ENCODE data around the gene TRPM3. TPM values are rescaled to one million over a fixed set of nuclear protein-coding genes. Genes with fewer than 3 reads are reported as not detected.

TRPM3 gene
- total and polyA plus RNA-seq, 4 experiments from 2014 or later = not detected

DNA sequence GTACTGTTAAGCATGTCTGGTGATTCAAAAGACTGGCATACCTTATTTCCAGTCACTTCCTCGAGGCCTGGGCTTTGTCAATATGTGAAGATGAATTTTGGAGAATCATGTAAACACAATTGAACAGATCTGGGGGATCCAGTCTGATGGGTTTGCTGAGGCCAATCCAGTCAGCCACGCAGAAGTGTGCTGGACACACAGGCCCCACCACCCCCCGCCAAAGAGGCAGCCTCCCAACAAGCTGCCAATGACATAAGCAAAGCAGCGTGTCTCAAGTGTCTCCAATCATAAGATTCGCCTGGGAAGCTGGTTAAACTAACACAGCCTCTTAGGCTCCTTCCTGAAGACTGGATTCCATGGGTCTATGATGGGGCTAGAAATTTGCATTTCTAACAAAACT, 514.1 kb downstream of the TRPM3 start:
- Histone ChIP-seq H3K4me3 (ENCODE audit: low read length in 2 of 2) (no peak overlapping the region), H3K27me3 (ENCODE audit: insufficient read depth, low read length) (no peaks in the 10 kb centered on the region), H3K9me3 (ENCODE audit: control insufficient read depth in 1 of 2, low read length in 2 of 2) (no peaks in the 10 kb centered on the region), H3K36me3 (ENCODE audit: insufficient read depth, low read length) (no peaks in the 10 kb centered on the region), H3K4me1 (ENCODE audit: insufficient read depth, low read length) (no peaks in the 10 kb centered on the region), H3K27ac (ENCODE audit: low read depth, low read length) (no peak overlapping the region)
- Mint-ChIP-seq H3K36me3 (no peaks in the 10 kb centered on the region), H3K9me3 (no peaks in the 10 kb centered on the region), H3K27me3 (peaks cover 0 to 1% of the 10 kb centered on the region in 2 donors), H3K4me3 (no peak overlapping the region), H3K4me1 (no peaks in the 10 kb centered on the region), H3K27ac (no peak overlapping the region)
- ChIA-PET POLR2A (ENCODE audit: partially characterized antibody) (no interaction called here), CTCF (ENCODE audit: partially characterized antibody) (interaction anchor here (1.5 kb wide), 1 partner anchor 217 kb away, joined by 4 read pairs; no protein-coding TSS in a partner anchor)
- DNase-seq = no peak
- intact Hi-C loops (cut with micrococcal nuclease) = loop anchor here (10.0 kb wide), 1 partner anchor 343 kb away; no protein-coding TSS in a partner anchor

DNA sequence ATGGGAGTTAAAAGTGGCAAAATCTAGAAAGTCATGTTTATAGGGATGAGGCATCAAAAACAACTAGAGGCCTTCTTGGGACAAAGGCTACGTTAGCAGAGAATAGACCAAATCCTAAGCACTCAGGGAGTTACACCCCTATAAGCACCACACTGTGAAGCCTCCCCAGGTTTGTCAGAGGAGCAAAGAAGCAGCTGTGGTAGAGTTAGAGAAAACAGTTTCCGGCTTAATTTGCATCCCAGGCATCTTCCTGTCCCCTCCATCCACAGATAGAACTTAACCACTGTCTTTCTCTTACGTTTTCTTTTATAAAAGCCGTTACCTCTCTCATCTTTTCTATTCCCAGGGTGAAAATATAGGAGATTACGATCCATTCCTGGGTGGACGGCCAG, 518.4 kb downstream of the TRPM3 start:
- H3K36me3 Mint-ChIP-seq = no peaks in the 10 kb centered on the region
- POLR2A ChIA-PET (ENCODE audit: partially characterized antibody) = interaction anchor here (0.7 to 1.5 kb wide), 7 partner anchors 118 to 262 kb away, joined by 3 to 10 read pairs (median 6); no protein-coding TSS in a partner anchor
- no peak overlapping the region for H3K4me3 Mint-ChIP-seq
- peak overlapping the region in 1 of 7 donors; percentile 66 for H3K27ac Mint-ChIP-seq
- no peak for DNase-seq
- H3K27me3 Mint-ChIP-seq = peaks cover 0 to 1% of the 10 kb centered on the region in 2 donors
- no peaks in the 10 kb centered on the region for H3K9me3 Mint-ChIP-seq
- no peaks in the 10 kb centered on the region for H3K27me3 ChIP-seq (ENCODE audit: insufficient read depth, low read length)
- no peaks in the 10 kb centered on the region for H3K4me1 Mint-ChIP-seq
- no peak overlapping the region for H3K27ac ChIP-seq (ENCODE audit: low read depth, low read length)
- no peaks in the 10 kb centered on the region for H3K9me3 ChIP-seq (ENCODE audit: control insufficient read depth in 1 of 2, low read length in 2 of 2)
- intact Hi-C loops (cut with micrococcal nuclease) = loop anchor here (2.0 to 10.0 kb wide), 3 partner anchors 192 to 1181 kb away; no protein-coding TSS in a partner anchor
- CTCF ChIA-PET (ENCODE audit: partially characterized antibody) = interaction anchor here (0.6 to 5.7 kb wide), 59 partner anchors 9 to 1180 kb away, joined by 3 to 95 read pairs (median 4); no protein-coding TSS in a partner anchor
- no peaks in the 10 kb centered on the region for H3K36me3 ChIP-seq (ENCODE audit: insufficient read depth, low read length)
- H3K4me1 ChIP-seq (ENCODE audit: insufficient read depth, low read length) = no peaks in the 10 kb centered on the region
- H3K4me3 ChIP-seq (ENCODE audit: low read length in 2 of 2) = no peak overlapping the region

DNA sequence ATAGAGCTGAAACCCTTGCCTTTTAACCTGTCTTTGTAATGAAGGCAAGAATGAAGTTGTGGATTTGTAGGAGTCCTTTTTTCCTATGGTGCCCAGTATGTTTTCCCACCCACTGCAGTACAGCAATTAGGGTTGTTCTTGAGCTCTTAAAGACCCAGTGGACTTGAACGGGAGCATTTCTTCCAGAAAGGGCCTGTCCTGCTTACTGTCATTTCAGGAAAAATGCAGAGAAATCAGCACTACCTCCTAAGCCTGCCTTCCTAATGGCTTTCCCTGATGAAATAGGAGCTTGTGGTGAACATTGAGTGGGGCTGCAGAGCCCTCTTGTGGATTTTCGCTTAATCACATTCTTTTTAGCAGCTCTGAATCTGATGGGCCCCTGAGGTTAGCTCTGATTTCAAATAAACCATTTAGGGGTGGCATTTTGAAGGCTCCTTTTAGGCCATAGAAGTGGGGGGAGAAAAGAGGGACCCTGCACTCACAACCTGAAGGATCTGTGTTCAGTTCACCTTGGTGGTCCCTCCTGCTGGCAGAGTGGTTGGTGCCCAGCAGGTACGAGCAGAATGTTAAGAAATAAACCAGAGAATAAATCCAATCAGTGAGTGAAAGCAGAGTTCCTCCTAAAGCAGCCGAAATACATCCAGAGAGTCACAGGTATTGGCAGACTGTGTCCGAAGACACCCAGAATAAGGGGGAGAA, 519.0 kb downstream of the TRPM3 start:
- ChIA-PET POLR2A (ENCODE audit: partially characterized antibody) (interaction anchor here (0.7 to 1.5 kb wide), 8 partner anchors 118 to 262 kb away, joined by 3 to 10 read pairs (median 6); partner anchors contain the start of gene KLF9), CTCF (ENCODE audit: partially characterized antibody) (interaction anchor here (0.6 to 5.7 kb wide), 66 partner anchors 9 to 1180 kb away, joined by 3 to 95 read pairs (median 4); no protein-coding TSS in a partner anchor)
- Mint-ChIP-seq H3K9me3 (no peaks in the 10 kb centered on the region), H3K27me3 (peaks cover 0 to 1% of the 10 kb centered on the region in 2 donors), H3K4me3 (no peak overlapping the region), H3K4me1 (no peaks in the 10 kb centered on the region), H3K27ac (peak overlapping the region in 1 of 7 donors; percentile 49), H3K36me3 (no peaks in the 10 kb centered on the region)
- Histone ChIP-seq H3K27ac (ENCODE audit: low read depth, low read length) (no peak overlapping the region), H3K36me3 (ENCODE audit: insufficient read depth, low read length) (no peaks in the 10 kb centered on the region), H3K4me3 (ENCODE audit: low read length in 2 of 2) (no peak overlapping the region), H3K4me1 (ENCODE audit: insufficient read depth, low read length) (no peaks in the 10 kb centered on the region), H3K9me3 (ENCODE audit: control insufficient read depth in 1 of 2, low read length in 2 of 2) (no peaks in the 10 kb centered on the region), H3K27me3 (ENCODE audit: insufficient read depth, low read length) (no peaks in the 10 kb centered on the region)
- peak in 4 of 5 donors; percentile 43 to 60 (median 47) for DNase-seq
- intact Hi-C loops (cut with micrococcal nuclease) = loop anchor here (1.0 to 10.0 kb wide), 7 partner anchors 118 to 1180 kb away; no protein-coding TSS in a partner anchor

DNA sequence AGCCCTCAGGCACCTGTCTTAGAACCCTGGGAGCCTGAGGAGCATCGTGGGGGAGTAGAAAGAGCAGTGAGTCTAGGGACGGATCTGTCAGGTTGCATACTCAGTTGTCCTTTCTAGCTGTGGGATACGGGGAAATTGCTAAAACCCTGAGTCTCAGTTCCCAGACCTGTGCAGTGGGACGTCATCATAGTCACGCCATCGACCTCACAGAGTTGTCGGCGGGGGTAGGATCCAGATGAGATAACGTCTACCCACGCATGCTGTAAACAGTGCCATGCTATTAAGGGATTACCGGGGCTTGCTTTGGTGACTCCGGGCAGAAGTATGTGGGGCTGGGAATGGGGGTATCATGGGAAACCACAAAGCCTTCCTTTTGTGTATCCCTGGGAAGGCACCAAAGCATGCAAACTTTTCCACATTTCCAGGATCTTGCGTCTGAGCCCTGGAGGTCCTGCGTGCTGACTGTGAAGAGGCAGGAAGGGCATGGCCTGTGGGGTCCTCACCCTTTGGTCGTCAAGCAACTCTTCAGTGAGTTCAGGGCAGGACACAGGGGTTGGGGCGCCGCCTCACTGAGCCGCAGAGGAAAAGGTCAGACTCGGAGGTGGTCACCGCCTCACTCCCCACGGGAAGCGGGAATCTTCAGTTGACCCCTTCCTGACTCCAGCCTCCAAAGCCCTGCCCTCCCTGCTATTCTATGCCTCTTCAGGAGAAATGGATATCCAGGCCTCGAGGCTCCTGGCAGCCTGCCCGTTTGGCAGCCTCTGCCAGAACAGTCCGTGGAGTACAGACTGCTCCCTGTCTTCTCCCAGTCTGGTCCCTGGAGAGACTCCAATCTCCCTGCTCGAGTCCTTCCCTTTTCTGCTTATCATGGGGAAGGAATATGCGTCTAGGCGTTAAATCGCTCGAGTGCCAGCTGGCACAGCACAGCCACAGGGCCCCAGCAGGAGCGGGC, 520.1 kb downstream of the TRPM3 start:
- H3K27ac Mint-ChIP-seq = no peak overlapping the region
- no peaks in the 10 kb centered on the region for H3K36me3 Mint-ChIP-seq
- no peak overlapping the region for H3K4me3 Mint-ChIP-seq
- POLR2A ChIA-PET (ENCODE audit: partially characterized antibody) = interaction anchor here (1.3 to 1.5 kb wide), 4 partner anchors 117 to 189 kb away, joined by 5 to 10 read pairs (median 8); no protein-coding TSS in a partner anchor
- CTCF ChIA-PET (ENCODE audit: partially characterized antibody) = interaction anchor here (0.7 to 5.7 kb wide), 42 partner anchors 7 to 1179 kb away, joined by 3 to 95 read pairs (median 6); no protein-coding TSS in a partner anchor
- Histone ChIP-seq H3K9me3 (ENCODE audit: control insufficient read depth in 1 of 2, low read length in 2 of 2) (no peaks in the 10 kb centered on the region), H3K27me3 (ENCODE audit: insufficient read depth, low read length) (no peaks in the 10 kb centered on the region), H3K4me1 (ENCODE audit: insufficient read depth, low read length) (no peaks in the 10 kb centered on the region), H3K4me3 (ENCODE audit: low read length in 2 of 2) (no peak overlapping the region), H3K36me3 (ENCODE audit: insufficient read depth, low read length) (no peaks in the 10 kb centered on the region), H3K27ac (ENCODE audit: low read depth, low read length) (no peak overlapping the region)
- H3K9me3 Mint-ChIP-seq = no peaks in the 10 kb centered on the region
- DNase-seq = no peak
- intact Hi-C loops (cut with micrococcal nuclease) = loop anchor here (5.0 to 10.0 kb wide), 2 partner anchors 336 to 1179 kb away; no protein-coding TSS in a partner anchor
- H3K27me3 Mint-ChIP-seq = peaks cover 0 to 1% of the 10 kb centered on the region in 2 donors
- H3K4me1 Mint-ChIP-seq = no peaks in the 10 kb centered on the region

DNA sequence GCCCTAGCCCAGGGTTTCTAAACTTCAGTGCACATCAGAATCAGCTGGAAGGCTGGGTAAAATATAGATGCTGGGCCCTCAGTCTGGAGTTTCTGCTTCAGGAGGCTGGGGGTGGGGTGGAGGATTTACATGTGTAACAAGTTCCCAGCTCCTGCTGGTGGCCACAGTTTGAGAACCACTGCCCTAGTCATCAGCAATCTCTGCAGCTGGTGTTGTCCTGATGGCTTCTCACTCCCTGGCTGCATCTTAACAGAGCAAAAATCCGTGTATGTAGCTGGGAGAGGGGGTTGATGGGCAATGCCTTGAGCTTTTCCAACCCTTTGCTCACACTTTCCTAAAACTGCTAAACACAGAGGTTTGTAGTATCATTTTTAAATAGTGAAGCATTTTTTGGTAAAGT, 520.9 kb downstream of the TRPM3 start:
- H3K4me3 ChIP-seq (ENCODE audit: low read length in 2 of 2) = no peak overlapping the region
- Mint-ChIP-seq H3K4me3 (no peak overlapping the region), H3K36me3 (no peaks in the 10 kb centered on the region), H3K9me3 (no peaks in the 10 kb centered on the region), H3K4me1 (no peaks in the 10 kb centered on the region), H3K27me3 (peaks cover 0 to 1% of the 10 kb centered on the region in 2 donors), H3K27ac (no peak overlapping the region)
- H3K9me3 ChIP-seq (ENCODE audit: control insufficient read depth in 1 of 2, low read length in 2 of 2) = no peaks in the 10 kb centered on the region
- H3K4me1 ChIP-seq (ENCODE audit: insufficient read depth, low read length) = no peaks in the 10 kb centered on the region
- ChIA-PET CTCF (ENCODE audit: partially characterized antibody) (interaction anchor here (0.6 to 5.7 kb wide), 9 partner anchors 12 to 262 kb away, joined by 3 to 95 read pairs (median 3); no protein-coding TSS in a partner anchor), POLR2A (ENCODE audit: partially characterized antibody) (no interaction called here)
- intact Hi-C loops (cut with micrococcal nuclease) = loop anchor here (5.0 to 10.0 kb wide), 2 partner anchors 336 to 1178 kb away; no protein-coding TSS in a partner anchor
- H3K27me3 ChIP-seq (ENCODE audit: insufficient read depth, low read length) = no peaks in the 10 kb centered on the region
- DNase-seq = no peak
- H3K36me3 ChIP-seq (ENCODE audit: insufficient read depth, low read length) = no peaks in the 10 kb centered on the region
- no peak overlapping the region for H3K27ac ChIP-seq (ENCODE audit: low read depth, low read length)

DNA sequence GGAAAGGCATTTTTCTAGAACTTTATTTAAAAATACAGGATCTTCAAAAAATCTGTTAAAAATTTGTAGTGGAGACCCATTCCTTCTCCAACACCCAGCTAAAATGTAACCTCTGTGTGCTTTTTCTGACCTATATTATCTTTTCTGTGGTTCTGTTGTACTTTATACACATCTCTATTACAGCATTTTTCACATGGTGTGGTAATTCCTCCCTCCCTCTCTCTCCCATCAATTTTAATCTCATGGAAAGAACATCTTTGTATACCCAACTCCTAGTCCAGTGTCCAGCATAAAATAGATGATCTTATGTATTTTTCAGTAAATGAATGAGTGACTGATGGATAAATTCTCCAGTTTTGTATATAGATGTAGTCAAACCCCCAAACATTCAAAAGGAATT, 523.5 kb downstream of the TRPM3 start:
- Histone ChIP-seq H3K27me3 (ENCODE audit: insufficient read depth, low read length) (no peaks in the 10 kb centered on the region), H3K4me3 (ENCODE audit: low read length in 2 of 2) (no peak overlapping the region), H3K36me3 (ENCODE audit: insufficient read depth, low read length) (no peaks in the 10 kb centered on the region), H3K27ac (ENCODE audit: low read depth, low read length) (no peak overlapping the region), H3K4me1 (ENCODE audit: insufficient read depth, low read length) (no peaks in the 10 kb centered on the region), H3K9me3 (ENCODE audit: control insufficient read depth in 1 of 2, low read length in 2 of 2) (no peaks in the 10 kb centered on the region)
- POLR2A ChIA-PET (ENCODE audit: partially characterized antibody) = no interaction called here
- intact Hi-C loops (cut with micrococcal nuclease) = no loop called here
- Mint-ChIP-seq H3K9me3 (no peaks in the 10 kb centered on the region), H3K4me1 (no peaks in the 10 kb centered on the region), H3K36me3 (no peaks in the 10 kb centered on the region), H3K4me3 (no peak overlapping the region), H3K27me3 (peaks cover 0 to 1% of the 10 kb centered on the region in 2 donors), H3K27ac (no peak overlapping the region)
- no peak for DNase-seq
- CTCF ChIA-PET (ENCODE audit: partially characterized antibody) = interaction anchor here (1.1 to 5.7 kb wide), 2 partner anchors 259 to 676 kb away, joined by 3 to 95 read pairs; no protein-coding TSS in a partner anchor
